Measurements from ENCODE around the gene POU3F2.

DNA sequence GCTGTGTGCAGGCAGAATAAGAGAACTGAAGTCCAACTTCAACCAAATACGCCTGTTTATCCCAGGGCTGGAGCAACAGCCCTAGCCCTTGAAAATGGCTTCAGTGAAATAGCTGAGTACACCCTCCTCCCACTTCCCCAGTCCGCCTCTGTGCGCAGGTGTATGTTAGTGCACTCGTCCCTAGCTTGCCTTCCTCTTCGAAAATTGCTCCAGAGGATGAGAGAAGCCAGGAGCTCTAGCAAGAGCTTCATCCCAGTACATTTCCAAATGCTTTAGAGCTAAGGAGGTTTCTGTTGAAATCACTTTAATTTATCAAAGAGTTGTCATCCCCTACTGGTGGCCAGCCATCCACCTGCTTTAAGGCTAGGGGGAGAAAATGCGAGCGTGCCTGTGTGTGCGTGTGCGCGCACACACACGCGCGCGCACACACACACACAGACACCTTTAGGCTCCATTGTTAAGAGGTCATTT, 5.4 kb upstream of the POU3F2 start:
- no peak for TF ChIP-seq EZH2 (optimal IDR thresholded peaks at IDR 0.05; ENCODE audit: low read depth, low read length)
- TF ChIP-seq, protein P1, sequence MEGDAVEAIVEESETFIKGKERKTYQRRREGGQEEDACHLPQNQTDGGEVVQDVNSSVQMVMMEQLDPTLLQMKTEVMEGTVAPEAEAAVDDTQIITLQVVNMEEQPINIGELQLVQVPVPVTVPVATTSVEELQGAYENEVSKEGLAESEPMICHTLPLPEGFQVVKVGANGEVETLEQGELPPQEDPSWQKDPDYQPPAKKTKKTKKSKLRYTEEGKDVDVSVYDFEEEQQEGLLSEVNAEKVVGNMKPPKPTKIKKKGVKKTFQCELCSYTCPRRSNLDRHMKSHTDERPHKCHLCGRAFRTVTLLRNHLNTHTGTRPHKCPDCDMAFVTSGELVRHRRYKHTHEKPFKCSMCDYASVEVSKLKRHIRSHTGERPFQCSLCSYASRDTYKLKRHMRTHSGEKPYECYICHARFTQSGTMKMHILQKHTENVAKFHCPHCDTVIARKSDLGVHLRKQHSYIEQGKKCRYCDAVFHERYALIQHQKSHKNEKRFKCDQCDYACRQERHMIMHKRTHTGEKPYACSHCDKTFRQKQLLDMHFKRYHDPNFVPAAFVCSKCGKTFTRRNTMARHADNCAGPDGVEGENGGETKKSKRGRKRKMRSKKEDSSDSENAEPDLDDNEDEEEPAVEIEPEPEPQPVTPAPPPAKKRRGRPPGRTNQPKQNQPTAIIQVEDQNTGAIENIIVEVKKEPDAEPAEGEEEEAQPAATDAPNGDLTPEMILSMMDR (IDR thresholded peaks at IDR 0.05; ENCODE audit: low read length) = no peak

Measured in MM.1S (cell line).